ENCODE results near the gene TOMM20. TPM values are rescaled to one million over a fixed set of nuclear protein-coding genes. Genes with fewer than 3 reads are reported as not detected.

The TOMM20 gene
- total and polyA plus RNA-seq, 2 of the 8 experiments (the other 6 are each of a cell fraction or from before 2014, with no cell fraction given): 71.4 to 168 TPM

- TF ChIP-seq ZNF274 (IDR thresholded peaks at IDR 0.05; ENCODE audit: borderline replicate concordance, extremely low read depth, low read length) (no peak), RXRA (IDR thresholded peaks at IDR 0.05; ENCODE audit: insufficient read depth, low read depth, low read length) (0 out of 2 replicates have a peak, but pooled peaks have one; percentile 1), RAD21 (IDR thresholded peaks at IDR 0.05 in 1 of 2, conservative IDR thresholded peaks at IDR 0.05 in 1 of 2; ENCODE audit: low read depth in 2 of 2, low read length in 2 of 2) (no peak), PHF8 (conservative IDR thresholded peaks at IDR 0.05; ENCODE audit: low read depth, low read length) (peak; percentile 92), POLR2A (IDR thresholded peaks at IDR 0.05; ENCODE audit: control extremely low read depth in 1 of 2, low read depth in 2 of 2, low read length in 2 of 2) (peak; percentile 91 to 98), EGR1 (IDR thresholded peaks at IDR 0.05; ENCODE audit: borderline replicate concordance, low read depth, low read length) (no peak), NANOG (IDR thresholded peaks at IDR 0.05; ENCODE audit: insufficient read depth, low read depth, low read length, poor library complexity, severe bottlenecking) (no peak), SRF (IDR thresholded peaks at IDR 0.05; ENCODE audit: low read depth, low read length) (no peak)
Observed at GRCh38 chr1:235128456-235129328, at the start of gene TOMM20 (continued).

Data from H1 (cell line).